Sigmoid colon (tissue), 4 donors: ENCODE results near the gene RGR.

ENCODE experiments used
- POLR2AphosphoS5 ChIP-seq, 4 donors: sonication (generic); formaldehyde crosslinking; IDR thresholded peaks; one replicate each; pipeline ENCODE4 v1.6.1; 2017; ENCODE audit warnings: antibody characterized with exemption in 4 of 4
- TF ChIP-seq, protein P1 (sequence below), 4 experiments: fragments of 450-650 bp in 3 of 4; fragments of 200-600 bp in 1 of 4; IDR thresholded peaks; one replicate each; pipeline ENCODE4 v1.5.1; 2016 to 2019; ENCODE audit warnings: antibody characterized with exemption in 4 of 4, mild to moderate bottlenecking in 3 of 4, moderate library complexity in 2 of 4

DNA sequence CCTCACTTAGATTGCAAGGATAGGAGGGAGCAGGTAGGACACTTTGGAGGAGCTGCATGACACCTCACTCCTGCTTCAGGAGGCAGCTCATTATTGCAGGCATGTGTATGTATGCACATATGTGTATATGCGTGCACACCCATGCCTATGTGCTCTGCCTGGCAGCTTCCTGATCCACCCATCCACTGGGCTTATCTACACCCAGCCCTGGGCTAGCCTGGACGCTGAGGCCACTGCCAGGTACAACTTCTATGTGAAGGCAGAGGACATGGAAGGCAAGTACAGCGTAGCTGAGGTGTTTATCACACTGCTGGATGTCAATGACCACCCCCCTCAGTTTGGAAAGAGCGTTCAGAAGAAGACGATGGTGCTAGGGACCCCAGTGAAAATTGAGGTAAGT is 32.8 kb upstream of the RGR start:
- TF ChIP-seq POLR2AphosphoS5 (IDR thresholded peaks at IDR 0.05) = no peak
- TF ChIP-seq, protein P1, sequence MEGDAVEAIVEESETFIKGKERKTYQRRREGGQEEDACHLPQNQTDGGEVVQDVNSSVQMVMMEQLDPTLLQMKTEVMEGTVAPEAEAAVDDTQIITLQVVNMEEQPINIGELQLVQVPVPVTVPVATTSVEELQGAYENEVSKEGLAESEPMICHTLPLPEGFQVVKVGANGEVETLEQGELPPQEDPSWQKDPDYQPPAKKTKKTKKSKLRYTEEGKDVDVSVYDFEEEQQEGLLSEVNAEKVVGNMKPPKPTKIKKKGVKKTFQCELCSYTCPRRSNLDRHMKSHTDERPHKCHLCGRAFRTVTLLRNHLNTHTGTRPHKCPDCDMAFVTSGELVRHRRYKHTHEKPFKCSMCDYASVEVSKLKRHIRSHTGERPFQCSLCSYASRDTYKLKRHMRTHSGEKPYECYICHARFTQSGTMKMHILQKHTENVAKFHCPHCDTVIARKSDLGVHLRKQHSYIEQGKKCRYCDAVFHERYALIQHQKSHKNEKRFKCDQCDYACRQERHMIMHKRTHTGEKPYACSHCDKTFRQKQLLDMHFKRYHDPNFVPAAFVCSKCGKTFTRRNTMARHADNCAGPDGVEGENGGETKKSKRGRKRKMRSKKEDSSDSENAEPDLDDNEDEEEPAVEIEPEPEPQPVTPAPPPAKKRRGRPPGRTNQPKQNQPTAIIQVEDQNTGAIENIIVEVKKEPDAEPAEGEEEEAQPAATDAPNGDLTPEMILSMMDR (IDR thresholded peaks at IDR 0.05) = no peak
